Heart right ventricle (tissue), 16 donors: ENCODE data around the gene FGF14. TPM values are rescaled to one million over a fixed set of nuclear protein-coding genes. Genes with fewer than 3 reads are reported as not detected.
A peak's percentile ranks its signal among the peaks of the same experiment; 100 is the strongest.

ENCODE experiments used
- ATAC-seq, 8 donors: fragments of 200-7000 bp; cut with Tn5 transposase; one replicate each; pipeline ENCODE4 v1.9.1; 2020; ENCODE audit warnings: mild to moderate bottlenecking in 8 of 8, moderate library complexity in 8 of 8, moderate number of reproducible peaks in 1 of 8
- DNase-seq, 2 donors: peaks; one replicate each; pipeline ENCODE4 v3.0.0-alpha.2; 2020
- H3K27ac ChIP-seq, 10 donors: fragments of 200-600 bp; sonication (generic) in 2 of 10; one replicate each; pipeline versions ENCODE4 v1.5.0 to v1.8.0; 2020 to 2022; ENCODE audit warnings: mild to moderate bottlenecking in 3 of 10
- H3K27me3 ChIP-seq, 7 donors: fragments of 200-600 bp; one replicate each; pipeline ENCODE4 v1.8.0; 2021 to 2022; ENCODE audit warnings: mild to moderate bottlenecking in 2 of 7
- H3K36me3 ChIP-seq, 9 donors: fragments of 200-600 bp; sonication (generic) in 1 of 9; one replicate each; pipeline versions ENCODE4 v1.5.0 to v1.8.0; 2020 to 2022; ENCODE audit warnings: mild to moderate bottlenecking in 2 of 9
- H3K4me1 ChIP-seq, 9 donors: fragments of 200-600 bp; sonication (generic) in 1 of 9; one replicate each; pipeline versions ENCODE4 v1.5.0 to v1.8.0; 2020 to 2022; ENCODE audit warnings: mild to moderate bottlenecking in 4 of 9
- H3K4me3 ChIP-seq, 10 donors: fragments of 200-600 bp; sonication (generic) in 2 of 10; one replicate each; pipeline versions ENCODE4 v1.5.0 to v1.8.0; 2020 to 2022; ENCODE audit warnings: mild to moderate bottlenecking in 7 of 10, moderate library complexity in 2 of 10
- H3K9me3 ChIP-seq, 11 donors: fragments of 200-600 bp in 10 of 11; sonication (generic) in 2 of 11; one replicate each; pipeline versions ENCODE4 v1.5.0 to v1.8.0; 2013 to 2022; ENCODE audit warnings: mild to moderate bottlenecking in 2 of 11, control low read depth in 1 of 11, moderate library complexity in 1 of 11
- WGBS, 2 donors: extraction: QIAGEN DNeasy Blood & Tissue Kit; methylation state at CpG; one replicate each; pipeline ENCODE4 v1.1.7; 2013; ENCODE audit warnings: inconsistent platforms in 1 of 2; 5-methylcytosine and 5-hydroxymethylcytosine counted together
- intact Hi-C, 10 donors: fragments of 100-400 bp; cut with DNase I; formaldehyde crosslinking; loops; one replicate each; pipeline versions ENCODE4 v1.11.1 to v1.14.2; 2022
- polyA plus RNA-seq, 2 donors: library from polyadenylated mRNA; stranded (reverse); fragments of 200-250 nt; gene quantifications; one replicate each; pipeline ENCODE4 v1.2.3, GENCODE V29; 2013
- total RNA-seq, 10 donors: library from RNA; stranded (reverse); fragmentation: NEBNext Ultra II Directional in 3 of 10; extraction: Animal tissue kit (Norgen Biotek cat#: 25700) in 3 of 10; gene quantifications; one replicate each; pipeline versions ENCODE4 v1.2.1 to v1.2.4, GENCODE V29; 2021 to 2023
- TF ChIP-seq, protein P1 (sequence below), 9 donors: fragments of 200-600 bp; sonication (generic) in 2 of 9; IDR thresholded peaks; one replicate each; pipeline versions ENCODE4 v1.5.0 to v1.8.0; 2021 to 2022; ENCODE audit warnings: antibody characterized with exemption in 9 of 9, mild to moderate bottlenecking in 5 of 9, moderate library complexity in 1 of 9
- donor health status: Arrhythmogenic right ventricular cardiomyopathy.
- donor health status: ischemic (EF 13 %, LVEDD 7.1; RV severe dilation, severe dysfunction).
- donor health status: healthy with polysubstance abuse.
- donor health status: DM: no; HTN: yes; CAD: no.
- donor health status: DM: no; HTN: no; CAD: no.
- donor health status: ischemic (EF 25% LVEDD 6.9; RV normal size, moderate dysfunction).
- donor health status: ischemic (EF 25% LVEDD 5.7; RV mildly dilated, moderate dysfunction).
- donor health status: healthy.
- donor health status: DM: yes; HTN: yes; CAD: no.
- donor health status: Ischemic cardiomyopathy.
- donor health status: ischemic (EF 35%, LVEDD 5.7; RV mildly dilated, moderate dysfunction).
- donor health status: nonischemic (EF 11% LVEDD 7.7; RV severe dilation, severe dysfunction).
- donor health status: DM: yes; HTN: yes; CAD: no.
- donor health status: PGD.
- donor health status: ischemic (EF 29% LVEDD 5.4; RV normal size, mild dysfunction).
- donor health status: nonischemic (EF 23%, LVEDD 6.1; RV moderate dilation, normal function).

Gene FGF14
- total and polyA plus RNA-seq, 12 donors = 0.20 to 7.8 (median 5.3) TPM

DNA sequence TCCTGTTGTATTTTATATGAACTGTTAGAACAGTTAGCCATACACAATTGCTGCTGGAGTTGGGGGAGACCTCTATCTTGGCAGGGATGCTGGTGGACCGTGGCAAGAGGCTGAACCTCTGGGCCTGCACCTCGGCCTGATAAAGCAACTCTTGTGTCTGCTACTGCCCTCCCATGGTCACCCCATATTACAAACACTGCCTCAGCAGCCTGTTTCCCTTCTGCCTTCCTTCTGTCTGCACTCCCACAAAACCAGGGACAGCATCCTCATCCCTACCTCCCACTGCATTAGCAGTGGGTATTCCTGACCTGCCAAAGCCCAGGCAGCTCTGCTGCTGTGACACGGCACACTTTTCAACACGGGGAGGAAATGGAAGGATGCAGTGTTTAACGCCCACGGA lies 456.4 kb downstream of the FGF14 start:
- Histone ChIP-seq H3K4me3 (no peak overlapping the region), H3K27ac (no peak overlapping the region), H3K36me3 (no peaks in the 10 kb centered on the region), H3K4me1 (peaks cover 0 to 9% (median 4%) of the 10 kb centered on the region in 9 donors), H3K9me3 (peaks cover 0 to 8% (median 0%) of the 10 kb centered on the region in 11 donors), H3K27me3 (no peaks in the 10 kb centered on the region)
- 59 to 60% methylated on average over 6 of the region's 6 CpGs for WGBS, 2 donors
- intact Hi-C loops = loop anchor here in 6 of 10 donors (5.0 to 10.0 kb wide), 6 partner anchors 139 to 609 kb away; no protein-coding TSS in a partner anchor
- TF ChIP-seq, protein P1, sequence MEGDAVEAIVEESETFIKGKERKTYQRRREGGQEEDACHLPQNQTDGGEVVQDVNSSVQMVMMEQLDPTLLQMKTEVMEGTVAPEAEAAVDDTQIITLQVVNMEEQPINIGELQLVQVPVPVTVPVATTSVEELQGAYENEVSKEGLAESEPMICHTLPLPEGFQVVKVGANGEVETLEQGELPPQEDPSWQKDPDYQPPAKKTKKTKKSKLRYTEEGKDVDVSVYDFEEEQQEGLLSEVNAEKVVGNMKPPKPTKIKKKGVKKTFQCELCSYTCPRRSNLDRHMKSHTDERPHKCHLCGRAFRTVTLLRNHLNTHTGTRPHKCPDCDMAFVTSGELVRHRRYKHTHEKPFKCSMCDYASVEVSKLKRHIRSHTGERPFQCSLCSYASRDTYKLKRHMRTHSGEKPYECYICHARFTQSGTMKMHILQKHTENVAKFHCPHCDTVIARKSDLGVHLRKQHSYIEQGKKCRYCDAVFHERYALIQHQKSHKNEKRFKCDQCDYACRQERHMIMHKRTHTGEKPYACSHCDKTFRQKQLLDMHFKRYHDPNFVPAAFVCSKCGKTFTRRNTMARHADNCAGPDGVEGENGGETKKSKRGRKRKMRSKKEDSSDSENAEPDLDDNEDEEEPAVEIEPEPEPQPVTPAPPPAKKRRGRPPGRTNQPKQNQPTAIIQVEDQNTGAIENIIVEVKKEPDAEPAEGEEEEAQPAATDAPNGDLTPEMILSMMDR (IDR thresholded peaks at IDR 0.05) = no peak
- no peak for DNase-seq
- ATAC-seq = no peak

DNA sequence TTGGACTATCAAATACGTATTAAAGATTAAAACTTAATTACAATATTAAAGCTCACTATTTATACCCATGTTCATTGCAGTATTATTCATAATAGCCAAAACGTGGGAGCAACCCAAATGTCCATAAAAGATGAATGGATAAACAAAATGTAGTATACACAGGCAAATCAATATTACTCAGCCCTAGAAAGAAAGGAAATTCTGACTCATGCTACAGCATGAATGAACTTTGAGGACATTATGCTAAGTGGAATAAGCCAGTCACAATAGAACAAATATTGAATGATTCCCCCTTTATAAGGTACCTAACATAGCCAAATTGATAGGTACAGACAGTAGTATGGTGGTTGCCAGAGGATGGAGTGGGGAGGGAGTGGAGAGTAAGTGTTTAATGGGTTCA lies 457.3 kb downstream of the FGF14 start:
- Histone ChIP-seq H3K4me3 (no peak overlapping the region), H3K9me3 (peaks cover 0 to 8% (median 0%) of the 10 kb centered on the region in 11 donors), H3K27ac (no peak overlapping the region), H3K27me3 (no peaks in the 10 kb centered on the region), H3K4me1 (peaks cover 0 to 9% (median 4%) of the 10 kb centered on the region in 9 donors), H3K36me3 (no peaks in the 10 kb centered on the region)
- WGBS, 2 donors = 50 to 60% methylated on average over 2 of the region's 2 CpGs
- intact Hi-C loops = loop anchor here (5.0 to 10.0 kb wide), 9 partner anchors 140 to 613 kb away; no protein-coding TSS in a partner anchor
- DNase-seq = no peak
- TF ChIP-seq, protein P1 (IDR thresholded peaks at IDR 0.05) = no peak
- no peak for ATAC-seq

DNA sequence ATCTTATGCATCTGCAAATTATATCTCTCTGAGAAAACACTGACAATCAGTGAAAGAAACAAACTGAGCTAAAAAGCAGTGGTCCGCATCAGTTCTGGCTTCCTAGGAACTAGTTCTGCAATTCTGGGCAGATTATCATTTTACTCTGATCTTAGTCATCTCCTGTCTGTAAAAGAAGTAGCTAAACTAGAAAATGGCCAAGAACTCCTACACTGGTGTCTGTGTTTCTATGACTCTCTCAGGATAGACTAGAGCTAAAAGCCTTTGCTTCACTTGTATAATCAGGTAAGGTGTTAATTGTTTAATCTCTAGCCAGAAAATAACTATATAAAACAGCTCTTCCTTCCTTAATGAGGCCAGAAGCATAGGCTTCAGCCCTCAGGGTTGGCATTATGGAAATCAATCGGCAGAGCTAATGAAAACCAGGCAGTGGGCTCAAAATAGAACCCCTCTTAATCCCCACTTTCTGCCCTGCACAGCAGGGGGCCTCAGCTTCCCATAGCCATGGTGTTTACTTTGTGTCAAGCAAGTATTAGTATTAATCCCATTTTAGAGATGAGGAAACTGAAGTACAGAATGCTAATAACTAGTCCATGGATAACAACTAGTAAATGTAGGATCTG lies 459.2 kb downstream of the FGF14 start:
- peak in 5 of 8 donors; percentile 55 to 80 (median 61) for ATAC-seq
- no peak overlapping the region for H3K4me3 ChIP-seq
- peak overlapping the region in 2 of 10 donors; percentile 20 to 21 for H3K27ac ChIP-seq

DNA sequence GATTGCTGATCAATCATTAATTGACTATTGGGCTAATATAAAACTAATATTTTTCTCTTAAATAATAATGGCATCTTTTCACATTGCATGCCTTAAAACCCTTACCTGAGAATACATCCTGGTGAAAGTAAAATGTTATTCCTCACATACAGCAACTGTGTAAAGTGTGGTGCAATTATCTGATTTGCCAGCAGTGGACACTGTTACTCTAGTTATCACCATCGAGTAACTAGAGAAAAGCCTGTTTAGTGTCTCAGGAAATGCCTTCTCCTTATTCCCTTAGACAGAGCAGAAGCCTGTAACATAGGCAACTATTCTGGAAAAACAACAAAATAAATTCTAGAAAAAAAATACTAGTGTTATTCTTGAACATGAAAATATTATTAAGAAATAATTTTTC lies 459.8 kb downstream of the FGF14 start:
- intact Hi-C loops = loop anchor here (2.0 to 10.0 kb wide), 11 partner anchors 143 to 615 kb away; no protein-coding TSS in a partner anchor
- peak in 1 of 2 donors; percentile 33 for DNase-seq
- peak; percentile 68 to 93 (median 88) for ATAC-seq
- H3K4me3 ChIP-seq = no peak overlapping the region
- 0% methylated on average over 1 of the region's 1 CpG for WGBS, 2 donors
- H3K27me3 ChIP-seq = no peaks in the 10 kb centered on the region
- H3K36me3 ChIP-seq = no peaks in the 10 kb centered on the region
- peaks cover 0 to 9% (median 4%) of the 10 kb centered on the region in 9 donors for H3K4me1 ChIP-seq
- peaks cover 0 to 3% (median 0%) of the 10 kb centered on the region in 11 donors for H3K9me3 ChIP-seq
- H3K27ac ChIP-seq = no peak overlapping the region
- TF ChIP-seq, protein P1 (IDR thresholded peaks at IDR 0.05) = peak; percentile 59 to 86 (median 71)

More for the DNA sequence above, 459.2 kb downstream of the FGF14 start:
- Histone ChIP-seq H3K4me1 (peaks cover 0 to 9% (median 4%) of the 10 kb centered on the region in 9 donors), H3K36me3 (no peaks in the 10 kb centered on the region), H3K27me3 (no peaks in the 10 kb centered on the region), H3K9me3 (peaks cover 0 to 8% (median 0%) of the 10 kb centered on the region in 11 donors)
- TF ChIP-seq, protein P1 (IDR thresholded peaks at IDR 0.05) = peak; percentile 10 to 56 (median 39)
- 50 to 57% methylated on average over 2 of the region's 2 CpGs for WGBS, 2 donors
- no peak for DNase-seq
- intact Hi-C loops = loop anchor here (2.0 to 10.0 kb wide), 11 partner anchors 142 to 615 kb away; no protein-coding TSS in a partner anchor
